Fibroblast of lung (primary cell): ENCODE data around the gene PRPF31. TPM values are rescaled to one million over a fixed set of nuclear protein-coding genes. Genes with fewer than 3 reads are reported as not detected.

Source experiments
- DNase-seq, 2 donors: peaks; one replicate each; pipeline versions ENCODE4 v3.0.0 to v3.0.0-alpha.2; 2010; ENCODE audit warnings: low read depth in 2 of 2
- H2AFZ ChIP-seq: 2 replicates; pipeline ENCODE4 v1.5.1; 2012; ENCODE audit warnings: low read length, control low read depth, inconsistent platforms
- H3K27ac ChIP-seq: 2 replicates; pipeline ENCODE4 v1.5.1; 2011; ENCODE audit warnings: low read length, control low read depth; ENCODE audit not compliant: insufficient read depth
- H3K27me3 ChIP-seq: 2 replicates; pipeline ENCODE4 v1.5.1; 2011; ENCODE audit warnings: mild to moderate bottlenecking, low read length; ENCODE audit not compliant: control insufficient read depth, insufficient read depth
- H3K36me3 ChIP-seq: 2 replicates; pipeline ENCODE4 v1.5.1; 2011; ENCODE audit warnings: low read length; ENCODE audit not compliant: control insufficient read depth, insufficient read depth
- H3K4me1 ChIP-seq: 2 replicates; pipeline ENCODE4 v1.5.1; 2011; ENCODE audit warnings: low read length; ENCODE audit not compliant: control insufficient read depth, insufficient read depth; ENCODE audit errors: extremely low read depth
- H3K4me2 ChIP-seq: 2 replicates; pipeline ENCODE4 v1.5.1; 2011; ENCODE audit warnings: low read length, control low read depth; ENCODE audit not compliant: insufficient read depth; ENCODE audit errors: extremely low read depth
- H3K4me3 ChIP-seq, 4 experiments: fragments of 200-600 bp in 1 of 4; sonication (generic) in 1 of 4; replicated peaks in 1 of 4; 2 replicates each; pipeline ENCODE4 v1.5.1; 2011 to 2016; ENCODE audit warnings: low read length in 4 of 4, low read depth in 3 of 4, mild to moderate bottlenecking in 3 of 4, control low read depth in 2 of 4, inconsistent platforms in 1 of 4, mixed read lengths in 1 of 4; ENCODE audit not compliant: insufficient read depth in 1 of 4; ENCODE audit errors: control extremely low read depth in 1 of 4
- H3K79me2 ChIP-seq: 2 replicates; pipeline ENCODE4 v1.5.1; 2012; ENCODE audit warnings: mild to moderate bottlenecking, low read length, inconsistent platforms; ENCODE audit not compliant: control insufficient read depth, insufficient read depth
- H3K9ac ChIP-seq: 2 replicates; pipeline ENCODE4 v1.5.1; 2011; ENCODE audit warnings: mild to moderate bottlenecking, low read length, control low read depth; ENCODE audit not compliant: insufficient read depth
- H3K9me3 ChIP-seq: 2 replicates; pipeline ENCODE4 v1.5.1; 2012; ENCODE audit warnings: low read depth, low read length; ENCODE audit not compliant: control insufficient read depth, insufficient read depth
- H4K20me1 ChIP-seq: 2 replicates; pipeline ENCODE4 v1.5.1; 2011; ENCODE audit warnings: low read length; ENCODE audit not compliant: control insufficient read depth, insufficient read depth; ENCODE audit errors: extremely low read depth
- CTCF ChIP-seq, 2 donors: IDR thresholded peaks in 1 of 2; conservative IDR thresholded peaks in 1 of 2; 1 replicate in 1 of 2; 2 replicates in 1 of 2; pipeline ENCODE4 v1.5.1; 2011 to 2012; ENCODE audit warnings: low read length in 2 of 2, control low read depth in 1 of 2, inconsistent platforms in 1 of 2, low read depth in 1 of 2, mild to moderate bottlenecking in 1 of 2
- EZH2 ChIP-seq: IDR thresholded peaks from 2 replicates; pipeline ENCODE4 v1.5.1; 2012; ENCODE audit warnings: low read length, control low read depth, mild to moderate bottlenecking; ENCODE audit errors: missing control alignments
- polyA plus RNA-seq, 2 donors: library from polyadenylated mRNA; depleted of rRNA in 1 of 2; stranded (reverse) in 1 of 2; unstranded in 1 of 2; fragments of >200 nt; gene quantifications; 2 replicates each; pipeline ENCODE4 v1.2.1, GENCODE V29; 2011 to 2012; ENCODE audit warnings: missing spikeins in 1 of 2
- total RNA-seq: library from RNA; depleted of rRNA; stranded (reverse); fragments of >200 nt; gene quantifications from 2 replicates; pipeline ENCODE4 v1.2.1, GENCODE V29; 2014

The PRPF31 gene
- total and polyA plus RNA-seq, 2 donors (not counting 1 experiment from before 2014, with no cell fraction given) = 45.2 to 48.7 TPM

- no peak within 1 kb of the TSS for H3K4me3 ChIP-seq
- no peak within 1 kb of the TSS for H2AFZ ChIP-seq
- H3K9ac ChIP-seq = no peak within 1 kb of the TSS
- no peaks in the 10 kb centered on the region for H3K27me3 ChIP-seq
- H4K20me1 ChIP-seq = no peaks in the 10 kb centered on the region
- TF ChIP-seq CTCF (conservative IDR thresholded peaks at IDR 0.05 in 1 of 2, IDR thresholded peaks at IDR 0.05 in 1 of 2; ENCODE audit: low read depth in 1 of 2, low read length in 2 of 2) = no peak
- no peak for TF ChIP-seq EZH2
- H3K27ac ChIP-seq = no peak within 1 kb of the TSS
- H3K36me3 ChIP-seq = peaks cover 3% of the 10 kb centered on the region
- no peak for DNase-seq
- H3K9me3 ChIP-seq = no peaks in the 10 kb centered on the region
- no peaks in the 10 kb centered on the region for H3K79me2 ChIP-seq
- H3K4me1 ChIP-seq = no peaks in the 10 kb centered on the region
- no peak within 1 kb of the TSS for H3K4me2 ChIP-seq
Measured at GRCh38 chr19:54172471-54173358, 57.2 kb downstream of the PRPF31 start, which contains the start of gene TMC4. Gene TMC4 (minus strand): TSS chr19:54173160. CDS start chr19:54173117, 43 bp downstream.

- H3K79me2 ChIP-seq = no peaks in the 10 kb centered on the region
- H3K36me3 ChIP-seq = peaks cover 4% of the 10 kb centered on the region
- H3K4me3 ChIP-seq = no peak overlapping the region
- H3K9me3 ChIP-seq = no peaks in the 10 kb centered on the region
- no peak overlapping the region for H3K9ac ChIP-seq
- H3K27ac ChIP-seq = no peak overlapping the region
- H4K20me1 ChIP-seq = no peaks in the 10 kb centered on the region
- no peak overlapping the region for H2AFZ ChIP-seq
- H3K4me1 ChIP-seq = no peaks in the 10 kb centered on the region
- H3K4me2 ChIP-seq = no peak overlapping the region
- DNase-seq = no peak
- no peak for TF ChIP-seq CTCF (conservative IDR thresholded peaks at IDR 0.05 in 1 of 2, IDR thresholded peaks at IDR 0.05 in 1 of 2; ENCODE audit: low read depth in 1 of 2, low read length in 2 of 2)
- TF ChIP-seq EZH2 = no peak
- H3K27me3 ChIP-seq = no peaks in the 10 kb centered on the region
Measured at GRCh38 chr19:54173359-54173699, 57.8 kb downstream of the PRPF31 start.

GRCh38 chr19:54173951-54174834 is 58.6 kb downstream of the PRPF31 start:
- no peaks in the 10 kb centered on the region for H4K20me1 ChIP-seq
- no peaks in the 10 kb centered on the region for H3K4me1 ChIP-seq
- TF ChIP-seq EZH2 = no peak
- TF ChIP-seq CTCF (conservative IDR thresholded peaks at IDR 0.05 in 1 of 2, IDR thresholded peaks at IDR 0.05 in 1 of 2; ENCODE audit: low read depth in 1 of 2, low read length in 2 of 2) = no peak
- H3K4me3 ChIP-seq = no peak overlapping the region
- no peaks in the 10 kb centered on the region for H3K9me3 ChIP-seq
- no peaks in the 10 kb centered on the region for H3K79me2 ChIP-seq
- DNase-seq = no peak
- no peak overlapping the region for H2AFZ ChIP-seq
- H3K9ac ChIP-seq = no peak overlapping the region
- H3K36me3 ChIP-seq = peaks cover 5% of the 10 kb centered on the region
- no peak overlapping the region for H3K27ac ChIP-seq
- no peaks in the 10 kb centered on the region for H3K27me3 ChIP-seq
- no peak overlapping the region for H3K4me2 ChIP-seq
